ENCODE data around the gene LRRK2. TPM values are rescaled to one million over a fixed set of nuclear protein-coding genes. Genes with fewer than 3 reads are reported as not detected.

LRRK2 gene
- total and polyA plus RNA-seq, 12 donors, result 0.99 to 9.1 (median 6.2) TPM

DNA sequence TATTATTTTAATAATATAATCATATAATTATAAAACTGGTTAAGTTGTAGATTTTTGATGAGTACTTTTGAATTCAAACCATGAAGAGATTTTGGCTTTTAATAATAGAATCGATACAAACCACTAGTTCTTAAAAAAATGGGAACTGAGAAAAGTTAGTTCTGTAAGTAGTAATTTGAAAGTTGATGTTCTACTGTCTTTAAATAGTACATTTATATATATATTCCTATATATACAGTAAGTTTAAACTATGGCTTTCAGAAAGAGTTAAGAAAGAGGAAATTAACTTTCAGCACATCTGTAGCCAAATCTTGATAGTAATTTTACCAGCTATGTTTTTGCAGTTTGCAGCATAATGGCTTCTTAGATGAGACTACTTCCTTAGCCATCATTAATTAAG, 7.8 kb downstream of the LRRK2 start:
- intact Hi-C loops (cut with DNase I), result loop anchor here in 1 of 10 donors (5.0 kb wide), 1 partner anchor 80 kb away; no protein-coding TSS in a partner anchor
- DNase-seq (no peak), ATAC-seq (no peak)
- H3K4me3 ChIP-seq, result no peak overlapping the region
- peaks cover 0 to 29% (median 0%) of the 10 kb centered on the region in 9 donors for H3K4me1 ChIP-seq
- H3K27me3 ChIP-seq, result no peaks in the 10 kb centered on the region
- peaks cover 0 to 57% (median 8%) of the 10 kb centered on the region in 9 donors for H3K36me3 ChIP-seq
- 84 to 86% methylated on average over 1 of the region's 1 CpG for WGBS, 2 donors
- no peak for TF ChIP-seq CTCF (IDR thresholded peaks at IDR 0.05)
- H3K27ac ChIP-seq, result no peak overlapping the region
- no peaks in the 10 kb centered on the region for H3K9me3 ChIP-seq

DNA sequence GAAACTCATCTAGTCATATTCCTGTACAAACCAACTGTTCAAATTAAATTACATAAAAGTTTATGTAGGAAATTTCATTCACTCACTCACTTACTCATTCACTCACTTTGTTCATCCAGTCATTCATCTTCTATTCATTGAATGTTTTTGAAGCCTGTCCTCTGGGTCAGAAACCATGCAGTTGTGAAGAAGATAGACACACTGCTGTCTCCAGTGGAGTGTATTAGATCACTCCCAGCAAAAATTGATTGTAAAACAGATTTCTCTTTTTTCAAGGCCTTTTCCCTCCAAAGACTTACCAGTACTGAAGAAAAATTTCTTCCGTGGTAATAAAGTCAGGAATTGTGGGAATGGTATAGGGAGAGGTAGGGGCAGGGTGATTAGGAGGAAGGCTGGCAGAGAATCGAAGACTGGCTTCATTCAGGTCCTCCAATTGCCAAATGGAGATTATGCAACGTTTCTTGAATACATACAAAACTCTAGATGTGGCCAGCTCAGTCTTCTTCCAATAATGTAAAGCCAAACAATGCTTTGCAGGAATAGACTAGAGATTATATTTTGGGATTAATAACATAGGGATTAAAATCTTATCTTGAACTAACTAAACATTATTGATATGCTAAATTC, 9.1 kb downstream of the LRRK2 start:
- Histone ChIP-seq H3K27ac (no peak overlapping the region), H3K4me3 (no peak overlapping the region), H3K4me1 (peaks cover 0 to 18% (median 0%) of the 10 kb centered on the region in 9 donors), H3K36me3 (peaks cover 0 to 70% (median 8%) of the 10 kb centered on the region in 9 donors), H3K27me3 (no peaks in the 10 kb centered on the region), H3K9me3 (no peaks in the 10 kb centered on the region)
- 75 to 79% methylated on average over 3 of the region's 3 CpGs for WGBS, 2 donors
- no peak for TF ChIP-seq CTCF (IDR thresholded peaks at IDR 0.05)
- DNase-seq (no peak), ATAC-seq (no peak)
- intact Hi-C loops (cut with DNase I), result loop anchor here in 1 of 10 donors (5.0 kb wide), 1 partner anchor 82 kb away; no protein-coding TSS in a partner anchor

DNA sequence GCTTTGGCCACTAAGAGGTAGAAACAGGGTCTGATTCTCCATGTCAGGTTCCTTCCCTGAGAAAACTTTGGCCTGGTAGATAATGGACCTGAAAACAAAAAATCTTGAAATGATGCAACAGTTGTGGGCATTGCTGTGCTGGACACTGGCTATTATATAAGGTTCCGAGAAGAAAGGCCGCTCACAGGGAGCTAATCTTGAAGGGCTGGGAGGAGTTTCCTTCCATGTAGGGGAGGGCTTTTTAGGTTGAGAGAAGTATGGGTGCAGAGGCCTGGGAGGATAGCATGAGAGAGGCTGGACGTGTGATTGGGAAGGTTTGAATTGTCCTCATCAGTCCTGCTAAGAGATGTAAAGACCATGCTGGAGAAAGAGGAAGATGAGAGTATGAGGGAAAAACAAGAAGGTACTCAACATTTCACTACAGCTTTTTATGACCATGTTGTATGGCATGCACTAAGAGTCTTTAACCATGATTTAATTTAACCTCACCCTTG, 11.6 kb downstream of the LRRK2 start:
- Histone ChIP-seq H3K9me3 (no peaks in the 10 kb centered on the region), H3K36me3 (peaks cover 0 to 94% (median 8%) of the 10 kb centered on the region in 9 donors), H3K27me3 (no peaks in the 10 kb centered on the region), H3K4me1 (peaks cover 0 to 5% (median 0%) of the 10 kb centered on the region in 9 donors), H3K27ac (no peak overlapping the region), H3K4me3 (no peak overlapping the region)
- ATAC-seq (no peak), DNase-seq (no peak)
- 84 to 89% methylated on average over 3 of the region's 3 CpGs for WGBS, 2 donors
- no peak for TF ChIP-seq CTCF (IDR thresholded peaks at IDR 0.05)
- intact Hi-C loops (cut with DNase I), result no loop called here

GRCh38 chr12:40238266-40238902, 13.6 kb downstream of the LRRK2 start:
- no peaks in the 10 kb centered on the region for H3K9me3 ChIP-seq
- TF ChIP-seq CTCF (IDR thresholded peaks at IDR 0.05), result no peak
- H3K4me1 ChIP-seq, result peaks cover 0 to 17% (median 5%) of the 10 kb centered on the region in 9 donors
- 86 to 87% methylated on average over 1 of the region's 1 CpG for WGBS, 2 donors
- no peaks in the 10 kb centered on the region for H3K27me3 ChIP-seq
- no peak for ATAC-seq
- intact Hi-C loops (cut with DNase I), result no loop called here
- DNase-seq, result no peak
- no peak overlapping the region for H3K4me3 ChIP-seq
- peaks cover 0 to 81% (median 3%) of the 10 kb centered on the region in 9 donors for H3K36me3 ChIP-seq
- no peak overlapping the region for H3K27ac ChIP-seq
